ENCODE results near the gene GGCT.

- TF ChIP-seq CTCF (conservative IDR thresholded peaks at IDR 0.05; ENCODE audit: low read depth, low read length) (no peak), EZH2 (IDR thresholded peaks at IDR 0.05; ENCODE audit: low read length, unreplicated experiment) (no peak), EZH2phosphoT487 (IDR thresholded peaks at IDR 0.05; ENCODE audit: borderline replicate concordance, low read length) (no peak)
These were observed 16.9 kb upstream of the GGCT start for GRCh38 chr7:30521532-30521931.
